SK-N-SH treated with all-trans-retinoic acid at 6 μM for 48 hours (cell line): ENCODE data around the gene GSTO2.

Source experiments
- ATAC-seq: fragments of 200-7000 bp; cut with Tn5 transposase; 3 replicates; pipeline ENCODE4 v1.9.1; 2020; ENCODE audit warnings: mild to moderate bottlenecking, moderate library complexity
- BACH2 ChIP-seq: fragments of 250-450 bp; sonication (Bioruptor Pico); IDR thresholded peaks from 2 replicates; pipeline ENCODE4 v1.9.0; 2021; ENCODE audit warnings: mild to moderate bottlenecking, borderline replicate concordance
- GLIS3 ChIP-seq: fragments of 250-450 bp; sonication (Bioruptor Pico); IDR thresholded peaks from 2 replicates; pipeline ENCODE4 v1.5.0; 2020; ENCODE audit warnings: mild to moderate bottlenecking, moderate library complexity
- RARB ChIP-seq: fragments of 250-450 bp; sonication (Bioruptor Pico); IDR thresholded peaks from 2 replicates; pipeline ENCODE4 v1.8.0; 2021; ENCODE audit warnings: mild to moderate bottlenecking, moderate library complexity
- SNAI2 ChIP-seq: fragments of 250-450 bp; sonication (Bioruptor Pico); IDR thresholded peaks from 2 replicates; pipeline ENCODE4 v1.5.0; 2020; ENCODE audit warnings: mild to moderate bottlenecking, moderate library complexity
- TOX ChIP-seq: fragments of 250-450 bp; sonication (Bioruptor Pico); IDR thresholded peaks from 2 replicates; pipeline ENCODE4 v1.8.0; 2021; ENCODE audit warnings: mild to moderate bottlenecking, moderate library complexity, borderline replicate concordance
- ZFP30 ChIP-seq: fragments of 450-650 bp; formaldehyde crosslinking; IDR thresholded peaks from 2 replicates; pipeline ENCODE4 v1.5.0; 2022; ENCODE audit warnings: mild to moderate bottlenecking, moderate library complexity
- ZNF565 ChIP-seq: fragments of 450-650 bp; formaldehyde crosslinking; conservative IDR thresholded peaks from 2 replicates; pipeline ENCODE4 v1.5.0; 2020; ENCODE audit warnings: low read depth, mild to moderate bottlenecking, moderate library complexity
- ZNF70 ChIP-seq: fragments of 450-650 bp; formaldehyde crosslinking; IDR thresholded peaks from 2 replicates; pipeline ENCODE4 v1.5.0; 2020; ENCODE audit warnings: mild to moderate bottlenecking, moderate library complexity
- ZNF8 ChIP-seq: fragments of 450-650 bp; formaldehyde crosslinking; IDR thresholded peaks from 2 replicates; pipeline ENCODE4 v1.5.0; 2020; ENCODE audit warnings: mild to moderate bottlenecking, moderate library complexity
- TF ChIP-seq, protein P1 (sequence below): fragments of 250-450 bp; sonication (Bioruptor Pico); IDR thresholded peaks from 2 replicates; pipeline ENCODE4 v1.5.0; 2020; ENCODE audit warnings: mild to moderate bottlenecking, moderate library complexity
- TF ChIP-seq, protein P2 (sequence below): fragments of 250-450 bp; sonication (Bioruptor Pico); IDR thresholded peaks from 2 replicates; pipeline ENCODE4 v1.5.1; 2021; ENCODE audit warnings: mild to moderate bottlenecking, moderate library complexity
- TF ChIP-seq, protein P3 (sequence below): fragments of 250-450 bp; sonication (Bioruptor Pico); IDR thresholded peaks from 2 replicates; pipeline ENCODE4 v1.8.0; 2021; ENCODE audit warnings: low read depth, mild to moderate bottlenecking, moderate library complexity, borderline replicate concordance
- TF ChIP-seq, protein P4 (sequence below): fragments of 250-450 bp; sonication (Bioruptor Pico); IDR thresholded peaks from 2 replicates; pipeline ENCODE4 v1.5.1; 2020; ENCODE audit warnings: low read depth, mild to moderate bottlenecking, moderate library complexity

Gene GSTO2

DNA sequence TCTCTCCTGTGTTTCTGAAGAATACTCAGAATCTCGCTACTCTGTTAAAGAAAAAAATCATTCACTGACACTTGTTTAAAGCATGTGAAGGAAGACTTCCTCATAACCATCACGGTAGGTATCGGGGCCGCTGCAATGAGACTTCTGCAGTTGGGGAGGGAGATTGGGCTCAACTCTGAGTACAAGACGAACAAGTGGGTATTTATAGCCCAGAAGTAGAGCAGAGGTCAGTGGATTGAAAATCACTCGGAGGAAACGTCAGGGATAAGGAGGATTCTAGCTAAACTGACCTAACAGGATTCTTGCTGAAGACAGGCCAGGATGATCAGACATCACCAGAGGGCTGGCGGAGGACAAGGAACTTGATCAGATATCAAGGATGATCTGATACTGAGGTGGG, 35.9 kb downstream of the GSTO2 start (continued):
- TF ChIP-seq, protein P1, sequence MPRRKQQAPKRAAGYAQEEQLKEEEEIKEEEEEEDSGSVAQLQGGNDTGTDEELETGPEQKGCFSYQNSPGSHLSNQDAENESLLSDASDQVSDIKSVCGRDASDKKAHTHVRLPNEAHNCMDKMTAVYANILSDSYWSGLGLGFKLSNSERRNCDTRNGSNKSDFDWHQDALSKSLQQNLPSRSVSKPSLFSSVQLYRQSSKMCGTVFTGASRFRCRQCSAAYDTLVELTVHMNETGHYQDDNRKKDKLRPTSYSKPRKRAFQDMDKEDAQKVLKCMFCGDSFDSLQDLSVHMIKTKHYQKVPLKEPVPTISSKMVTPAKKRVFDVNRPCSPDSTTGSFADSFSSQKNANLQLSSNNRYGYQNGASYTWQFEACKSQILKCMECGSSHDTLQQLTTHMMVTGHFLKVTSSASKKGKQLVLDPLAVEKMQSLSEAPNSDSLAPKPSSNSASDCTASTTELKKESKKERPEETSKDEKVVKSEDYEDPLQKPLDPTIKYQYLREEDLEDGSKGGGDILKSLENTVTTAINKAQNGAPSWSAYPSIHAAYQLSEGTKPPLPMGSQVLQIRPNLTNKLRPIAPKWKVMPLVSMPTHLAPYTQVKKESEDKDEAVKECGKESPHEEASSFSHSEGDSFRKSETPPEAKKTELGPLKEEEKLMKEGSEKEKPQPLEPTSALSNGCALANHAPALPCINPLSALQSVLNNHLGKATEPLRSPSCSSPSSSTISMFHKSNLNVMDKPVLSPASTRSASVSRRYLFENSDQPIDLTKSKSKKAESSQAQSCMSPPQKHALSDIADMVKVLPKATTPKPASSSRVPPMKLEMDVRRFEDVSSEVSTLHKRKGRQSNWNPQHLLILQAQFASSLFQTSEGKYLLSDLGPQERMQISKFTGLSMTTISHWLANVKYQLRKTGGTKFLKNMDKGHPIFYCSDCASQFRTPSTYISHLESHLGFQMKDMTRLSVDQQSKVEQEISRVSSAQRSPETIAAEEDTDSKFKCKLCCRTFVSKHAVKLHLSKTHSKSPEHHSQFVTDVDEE (CRISPR knock-in tag) = no peak
- TF ChIP-seq, protein P2, sequence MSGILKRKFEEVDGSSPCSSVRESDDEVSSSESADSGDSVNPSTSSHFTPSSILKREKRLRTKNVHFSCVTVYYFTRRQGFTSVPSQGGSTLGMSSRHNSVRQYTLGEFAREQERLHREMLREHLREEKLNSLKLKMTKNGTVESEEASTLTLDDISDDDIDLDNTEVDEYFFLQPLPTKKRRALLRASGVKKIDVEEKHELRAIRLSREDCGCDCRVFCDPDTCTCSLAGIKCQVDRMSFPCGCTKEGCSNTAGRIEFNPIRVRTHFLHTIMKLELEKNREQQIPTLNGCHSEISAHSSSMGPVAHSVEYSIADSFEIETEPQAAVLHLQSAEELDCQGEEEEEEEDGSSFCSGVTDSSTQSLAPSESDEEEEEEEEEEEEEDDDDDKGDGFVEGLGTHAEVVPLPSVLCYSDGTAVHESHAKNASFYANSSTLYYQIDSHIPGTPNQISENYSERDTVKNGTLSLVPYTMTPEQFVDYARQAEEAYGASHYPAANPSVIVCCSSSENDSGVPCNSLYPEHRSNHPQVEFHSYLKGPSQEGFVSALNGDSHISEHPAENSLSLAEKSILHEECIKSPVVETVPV (CRISPR knock-in tag) = no peak
- TF ChIP-seq ZFP30 = no peak
- TF ChIP-seq TOX = no peak
- TF ChIP-seq, all 23 proteins: peak for 0

DNA sequence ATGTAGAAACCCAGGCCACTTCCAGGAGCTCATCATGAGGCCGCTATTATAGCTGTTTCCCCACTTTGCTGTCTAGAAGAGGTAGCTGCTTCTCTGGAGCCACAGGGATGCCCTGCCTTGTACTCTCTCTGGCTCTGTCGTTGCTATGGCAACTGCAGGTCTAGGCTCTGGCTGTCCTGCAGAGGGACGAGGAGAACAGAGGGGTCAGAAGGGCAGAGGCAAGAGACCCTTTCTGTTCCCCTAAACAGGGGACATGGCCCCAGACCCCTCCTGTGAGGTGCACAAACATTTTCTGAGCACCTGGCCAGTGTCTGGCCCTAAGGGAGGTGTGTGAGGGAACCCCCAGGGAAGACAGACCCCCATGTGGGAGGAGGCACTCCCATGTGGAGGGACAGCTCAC, 37.9 kb downstream of the GSTO2 start:
- no peak for ATAC-seq
- TF ChIP-seq, protein P2 (CRISPR knock-in tag) = no peak
- TF ChIP-seq SNAI2 (CRISPR knock-in tag) = no peak
- no peak for TF ChIP-seq ZNF565 (CRISPR knock-in tag)
- TF ChIP-seq BACH2 (CRISPR knock-in tag) = no peak
- TF ChIP-seq ZNF8 (CRISPR knock-in tag) = no peak
- TF ChIP-seq, protein P3, sequence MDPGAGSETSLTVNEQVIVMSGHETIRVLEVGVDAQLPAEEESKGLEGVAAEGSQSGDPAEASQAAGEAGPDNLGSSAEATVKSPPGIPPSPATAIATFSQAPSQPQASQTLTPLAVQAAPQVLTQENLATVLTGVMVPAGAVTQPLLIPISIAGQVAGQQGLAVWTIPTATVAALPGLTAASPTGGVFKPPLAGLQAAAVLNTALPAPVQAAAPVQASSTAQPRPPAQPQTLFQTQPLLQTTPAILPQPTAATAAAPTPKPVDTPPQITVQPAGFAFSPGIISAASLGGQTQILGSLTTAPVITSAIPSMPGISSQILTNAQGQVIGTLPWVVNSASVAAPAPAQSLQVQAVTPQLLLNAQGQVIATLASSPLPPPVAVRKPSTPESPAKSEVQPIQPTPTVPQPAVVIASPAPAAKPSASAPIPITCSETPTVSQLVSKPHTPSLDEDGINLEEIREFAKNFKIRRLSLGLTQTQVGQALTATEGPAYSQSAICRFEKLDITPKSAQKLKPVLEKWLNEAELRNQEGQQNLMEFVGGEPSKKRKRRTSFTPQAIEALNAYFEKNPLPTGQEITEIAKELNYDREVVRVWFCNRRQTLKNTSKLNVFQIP (CRISPR knock-in tag) = no peak
- TF ChIP-seq, protein P4, sequence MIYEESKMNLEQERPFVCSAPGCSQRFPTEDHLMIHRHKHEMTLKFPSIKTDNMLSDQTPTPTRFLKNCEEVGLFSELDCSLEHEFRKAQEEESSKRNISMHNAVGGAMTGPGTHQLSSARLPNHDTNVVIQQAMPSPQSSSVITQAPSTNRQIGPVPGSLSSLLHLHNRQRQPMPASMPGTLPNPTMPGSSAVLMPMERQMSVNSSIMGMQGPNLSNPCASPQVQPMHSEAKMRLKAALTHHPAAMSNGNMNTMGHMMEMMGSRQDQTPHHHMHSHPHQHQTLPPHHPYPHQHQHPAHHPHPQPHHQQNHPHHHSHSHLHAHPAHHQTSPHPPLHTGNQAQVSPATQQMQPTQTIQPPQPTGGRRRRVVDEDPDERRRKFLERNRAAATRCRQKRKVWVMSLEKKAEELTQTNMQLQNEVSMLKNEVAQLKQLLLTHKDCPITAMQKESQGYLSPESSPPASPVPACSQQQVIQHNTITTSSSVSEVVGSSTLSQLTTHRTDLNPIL (CRISPR knock-in tag) = no peak
- no peak for TF ChIP-seq GLIS3 (CRISPR knock-in tag)

DNA sequence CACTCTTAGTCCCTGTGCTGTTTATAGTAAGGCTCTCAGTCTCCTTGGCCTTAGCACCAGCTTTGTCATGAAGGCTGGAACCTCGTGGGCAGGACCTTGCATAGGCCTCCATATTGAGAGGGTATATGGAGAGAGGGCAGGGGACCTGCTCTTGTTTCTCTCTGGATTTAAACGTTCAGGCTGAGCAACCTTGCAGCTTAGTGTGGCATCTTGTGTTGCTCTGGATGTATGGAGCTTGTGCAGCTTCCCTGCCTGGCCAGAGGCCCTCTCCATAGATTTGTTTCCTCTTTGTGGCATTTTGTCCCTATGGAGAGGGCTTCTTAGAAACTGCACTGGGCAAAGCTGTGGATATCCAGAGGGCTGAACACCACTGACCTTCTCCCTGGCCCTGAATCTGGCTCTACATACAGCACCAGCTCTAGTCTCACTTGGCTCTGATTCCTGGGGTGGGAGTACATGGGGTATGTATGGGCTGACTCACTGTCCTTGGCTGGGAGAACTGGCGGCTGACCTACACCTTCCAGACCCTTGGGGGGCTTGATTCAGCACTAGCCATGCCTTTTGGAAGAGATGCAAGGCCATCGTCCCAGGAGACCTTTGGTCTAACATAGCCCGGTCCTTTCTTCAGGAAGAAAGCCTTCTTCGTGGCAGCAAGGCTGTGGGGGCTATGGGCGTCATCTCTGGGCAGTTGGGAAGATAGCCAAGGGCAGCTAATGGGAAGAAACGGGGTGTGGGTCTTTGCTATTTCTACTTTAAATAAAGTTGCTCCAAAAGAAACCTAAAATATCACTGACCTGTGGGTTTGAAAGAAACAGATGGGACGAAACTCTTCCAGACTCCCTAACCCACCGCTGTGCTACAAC, 38.8 kb downstream of the GSTO2 start:
- TF ChIP-seq ZFP30 (no peak), ZNF70 (CRISPR knock-in tag) (no peak), SNAI2 (CRISPR knock-in tag) (no peak)
- no peak for ATAC-seq

DNA sequence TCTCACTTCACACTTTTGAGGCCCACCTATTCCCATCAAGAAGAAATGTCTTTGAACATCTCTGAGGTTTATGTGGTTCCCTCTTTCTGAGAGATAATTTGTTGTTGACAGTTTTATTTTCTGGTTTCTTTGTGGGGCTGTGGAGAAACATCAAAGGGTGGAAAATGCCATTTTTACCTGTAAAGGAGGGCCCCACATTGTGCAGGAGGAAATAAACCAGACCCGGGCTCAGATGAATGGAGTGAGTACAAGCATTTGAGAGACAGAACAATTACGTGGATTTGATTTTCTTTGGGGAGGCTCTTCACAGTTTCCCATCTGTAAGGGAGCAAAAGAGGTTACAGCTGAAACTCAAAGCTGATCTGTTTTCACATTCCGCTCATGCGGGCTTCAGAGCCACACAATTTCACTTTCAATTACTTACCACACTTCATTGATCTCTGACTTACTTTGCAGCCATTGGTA, 39.5 kb downstream of the GSTO2 start:
- no peak for TF ChIP-seq GLIS3 (CRISPR knock-in tag)
- TF ChIP-seq RARB = no peak
- TF ChIP-seq, protein P1 (CRISPR knock-in tag) = no peak
- no peak for TF ChIP-seq TOX
- TF ChIP-seq ZNF8 (CRISPR knock-in tag) = no peak
- no peak for ATAC-seq
